ENCODE measurements around the gene PCDHA1.

The PCDHA1 gene

DNA sequence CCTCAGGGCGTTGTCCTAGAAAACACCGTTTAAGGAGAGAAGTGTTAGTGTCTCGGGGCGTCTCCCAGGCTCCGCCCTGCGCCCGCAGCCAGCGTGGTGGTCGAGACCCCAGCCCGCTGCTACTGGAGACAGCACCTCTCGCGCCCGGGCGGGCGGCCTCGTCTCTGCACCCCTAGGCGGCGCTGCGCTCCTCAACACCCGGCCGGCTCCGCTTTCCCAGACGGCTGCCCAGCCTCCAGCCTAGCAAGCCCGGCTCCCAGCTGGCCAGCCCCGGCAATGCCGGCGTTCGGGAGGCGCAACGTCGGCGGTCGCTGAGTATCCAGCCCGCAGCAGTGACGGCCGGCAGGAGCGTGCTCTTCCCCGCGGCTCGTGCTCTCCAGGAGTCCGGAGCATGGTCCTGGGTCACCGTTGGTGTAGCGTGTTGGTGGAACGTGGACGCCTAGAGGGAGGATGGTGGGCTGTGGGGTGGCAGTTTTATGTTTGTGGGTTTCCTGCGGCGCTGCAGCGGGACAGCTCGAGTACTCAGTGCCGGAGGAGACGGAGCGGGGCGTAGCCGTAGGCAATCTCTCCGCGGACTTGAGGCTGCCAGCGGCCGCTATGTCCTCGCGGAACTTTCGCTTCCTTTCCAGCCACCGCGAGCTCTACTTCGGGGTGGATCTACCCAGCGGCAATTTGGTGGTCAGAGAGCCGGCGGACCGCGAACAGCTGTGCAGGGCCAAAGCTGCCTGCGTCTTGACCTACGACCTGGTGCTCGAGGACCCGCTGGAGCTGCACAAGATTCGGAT is 140.7 kb downstream of the PCDHA1 start:
- peak; percentile 55 for DNase-seq

DNA sequence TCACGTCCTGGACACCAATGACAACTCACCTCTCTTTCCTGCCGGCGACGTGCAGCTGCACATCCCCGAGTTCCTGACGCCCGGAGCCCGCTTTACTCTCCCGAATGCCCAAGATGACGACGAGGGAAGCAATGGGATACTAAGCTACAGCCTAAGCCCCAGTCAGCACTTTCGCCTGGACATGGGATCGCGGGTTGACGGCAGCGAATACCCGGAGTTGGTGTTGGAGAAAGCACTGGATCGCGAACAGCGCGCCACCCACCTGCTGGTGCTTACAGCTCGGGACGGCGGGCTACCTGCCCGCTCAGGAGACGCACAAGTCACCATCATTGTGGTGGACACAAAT is 141.3 kb downstream of the PCDHA1 start:
- no peak for DNase-seq

DNA sequence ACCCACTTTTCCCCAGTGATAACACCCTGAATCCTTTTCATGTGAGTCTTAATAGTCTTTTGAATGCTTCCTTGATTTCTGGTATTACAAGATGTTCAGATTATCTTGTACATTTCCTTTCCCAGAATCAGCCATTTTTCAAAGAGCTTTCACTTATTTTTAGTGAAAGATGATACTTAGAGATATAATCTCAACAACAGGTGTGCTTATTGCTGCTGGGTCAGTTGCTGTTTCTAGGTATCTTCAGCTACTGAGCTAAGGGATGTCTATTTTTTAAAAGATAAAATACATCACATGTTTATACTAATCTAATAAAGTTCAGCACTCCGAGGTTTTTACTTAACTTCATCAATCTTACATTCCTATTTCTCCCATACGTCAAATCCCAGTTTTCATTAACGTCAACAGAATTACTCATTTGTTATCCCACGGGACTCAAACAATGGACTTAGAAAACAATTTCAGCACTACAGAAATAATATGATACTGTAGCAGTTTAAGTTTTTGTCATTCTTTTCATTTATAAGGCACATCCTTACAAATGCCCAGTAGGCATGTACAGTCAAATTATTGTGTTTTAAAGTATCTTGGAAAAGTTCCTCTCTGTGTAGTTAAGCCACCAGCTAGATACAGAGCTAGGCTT is 149.1 kb downstream of the PCDHA1 start:
- no peak for DNase-seq

GRCh38 chr5:140946578-140946977 is 160.6 kb downstream of the PCDHA1 start:
- no peak for DNase-seq

GRCh38 chr5:140951636-140952035 is 165.7 kb downstream of the PCDHA1 start:
- DNase-seq: no peak

- DNase-seq: no peak
These were observed 167.3 kb downstream of the PCDHA1 start for GRCh38 chr5:140953234-140953633.

DNA sequence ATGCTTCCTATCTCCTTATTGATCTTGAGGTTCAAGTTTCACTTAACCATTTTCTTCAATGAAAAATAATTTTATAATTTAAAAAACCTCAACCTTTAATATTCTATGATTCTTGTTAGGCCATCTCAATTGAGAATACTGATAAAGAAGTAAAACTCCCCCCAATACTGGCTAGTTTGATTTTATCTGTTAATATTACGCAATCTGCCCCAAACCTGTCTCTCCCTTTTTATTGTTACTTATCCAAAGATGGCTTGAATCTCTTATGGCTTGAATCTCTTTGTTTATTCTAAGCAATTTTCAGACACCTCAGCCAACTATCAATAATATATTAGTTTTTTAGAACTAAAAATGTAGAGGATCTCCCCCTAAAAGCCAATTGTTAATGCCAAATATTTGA is 176.2 kb downstream of the PCDHA1 start:
- no peak for DNase-seq

GRCh38 chr5:140964356-140964755 is 178.4 kb downstream of the PCDHA1 start:
- no peak for DNase-seq

DNA sequence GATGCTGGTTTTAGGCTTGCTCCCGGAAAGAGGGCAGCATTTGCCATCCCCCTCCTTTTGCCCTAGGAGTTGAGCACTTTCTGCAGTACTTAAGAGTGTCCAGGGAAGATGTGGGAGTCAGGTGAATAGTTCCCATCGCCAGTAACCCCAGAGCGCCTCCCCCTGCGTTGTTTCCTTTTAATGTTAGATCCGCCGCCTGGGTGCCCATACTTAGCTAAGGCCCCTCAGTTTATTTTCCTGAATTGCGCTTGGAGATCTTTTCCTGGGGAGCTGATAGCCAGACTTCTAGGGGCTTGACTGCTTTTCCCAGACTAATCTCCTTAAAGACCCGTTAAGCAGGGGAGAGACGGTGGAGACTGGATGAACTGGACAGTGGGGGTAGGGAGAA is 180.0 kb downstream of the PCDHA1 start:
- no peak for DNase-seq

GRCh38 chr5:140966293-140967225 is 180.6 kb downstream of the PCDHA1 start, which contains the start of gene PCDHAC2:
PCDHAC2 (plus strand) TSS chr5:140966476; CDS start chr5:140966767, 291 bp downstream.
- DNase-seq: peak; percentile 50

DNA sequence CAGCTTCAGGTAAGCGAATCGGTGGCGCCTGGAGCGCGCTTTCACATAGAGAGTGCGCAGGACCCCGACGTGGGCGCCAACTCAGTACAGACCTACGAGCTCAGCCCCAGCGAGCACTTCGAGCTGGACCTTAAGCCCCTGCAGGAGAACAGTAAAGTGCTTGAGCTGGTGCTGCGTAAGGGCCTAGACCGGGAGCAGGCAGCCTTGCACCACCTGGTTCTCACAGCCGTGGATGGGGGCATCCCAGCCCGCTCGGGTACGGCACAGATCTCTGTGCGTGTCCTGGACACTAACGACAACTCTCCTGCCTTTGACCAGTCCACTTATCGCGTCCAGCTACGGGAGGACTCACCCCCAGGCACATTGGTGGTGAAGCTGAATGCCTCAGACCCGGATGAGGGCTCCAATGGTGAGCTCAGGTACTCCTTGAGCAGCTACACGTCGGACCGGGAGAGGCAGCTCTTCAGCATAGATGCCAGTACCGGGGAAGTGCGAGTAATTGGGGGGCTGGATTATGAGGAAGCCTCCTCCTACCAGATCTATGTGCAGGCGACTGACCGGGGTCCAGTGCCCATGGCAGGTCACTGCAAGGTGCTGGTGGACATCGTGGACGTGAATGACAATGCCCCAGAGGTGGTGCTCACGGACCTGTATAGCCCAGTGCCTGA is 181.4 kb downstream of the PCDHA1 start:
- no peak for DNase-seq

GRCh38 chr5:140969880-140970279 is 183.9 kb downstream of the PCDHA1 start:
- no peak for DNase-seq

DNA sequence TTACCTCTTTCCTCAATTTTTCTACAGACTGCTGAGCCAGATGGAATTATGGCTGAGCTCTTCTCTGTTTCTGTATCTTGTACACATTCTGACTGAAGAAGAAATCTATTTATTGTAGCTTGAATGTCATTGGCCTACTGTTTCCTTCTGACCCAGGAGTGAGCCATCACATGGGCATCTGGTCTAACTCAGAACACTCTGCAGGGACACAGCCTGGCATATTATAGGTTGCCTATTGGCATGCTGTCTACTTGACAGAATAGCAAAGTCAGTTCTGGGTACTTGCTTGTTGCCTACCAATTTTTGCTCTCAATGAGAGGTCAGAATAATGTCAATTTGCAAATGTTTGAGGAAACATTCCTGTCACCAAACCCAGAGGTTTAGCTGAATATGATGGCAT is 187.6 kb downstream of the PCDHA1 start:
- no peak for DNase-seq

GRCh38 chr5:140977003-140977402 is 191.1 kb downstream of the PCDHA1 start:
- peak; percentile 50 for DNase-seq

GRCh38 chr5:140978260-140978659 is 192.3 kb downstream of the PCDHA1 start:
- DNase-seq: no peak

GRCh38 chr5:140978983-140979382 is 193.0 kb downstream of the PCDHA1 start:
- DNase-seq: no peak

GRCh38 chr5:140982083-140982716 is 196.3 kb downstream of the PCDHA1 start:
- no peak for DNase-seq

GRCh38 chr5:140986117-140986521 is 200.2 kb downstream of the PCDHA1 start:
- DNase-seq: peak; percentile 31

- DNase-seq: no peak
These were observed 202.2 kb downstream of the PCDHA1 start for GRCh38 chr5:140988100-140988499.

GRCh38 chr5:140988608-140989007 is 202.7 kb downstream of the PCDHA1 start:
- DNase-seq: no peak

DNA sequence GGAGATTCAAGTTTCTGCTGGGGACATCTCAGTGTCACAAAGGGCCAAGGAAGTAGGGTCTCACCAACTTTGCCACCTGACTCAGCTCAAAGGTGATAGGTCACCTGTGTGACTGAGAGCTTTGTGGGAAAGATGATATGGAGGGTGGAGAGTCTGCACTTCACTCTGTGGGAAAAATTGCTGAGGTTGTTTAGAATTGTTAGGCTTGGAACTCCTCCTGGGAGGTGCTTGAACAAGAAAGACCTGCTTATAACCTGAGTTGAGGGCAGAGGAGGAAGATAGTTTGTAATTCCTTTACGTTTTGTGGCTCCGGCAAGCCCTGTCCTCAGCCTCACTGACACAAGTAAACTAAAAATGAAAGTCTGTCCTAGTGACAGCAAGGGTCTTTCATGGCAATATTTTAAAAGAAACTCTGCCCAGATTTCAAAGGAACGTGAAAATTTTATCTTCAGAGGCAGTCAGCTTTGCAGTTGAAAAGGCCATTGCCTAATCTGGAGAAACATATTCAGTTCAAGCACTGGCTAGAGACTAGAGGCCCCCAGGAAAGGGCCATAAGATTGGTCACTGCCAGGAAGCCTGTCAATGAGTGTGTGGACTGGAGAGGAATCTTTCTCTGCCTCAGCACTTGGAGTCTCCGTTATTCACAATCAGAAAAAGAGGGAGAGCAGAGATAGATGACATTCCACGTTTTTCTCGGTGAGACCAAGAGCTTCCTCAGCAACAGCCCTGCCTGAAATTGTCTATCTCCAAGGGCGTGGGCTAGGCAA is 203.5 kb downstream of the PCDHA1 start:
- DNase-seq: no peak

GRCh38 chr5:140992828-140993227 is 206.9 kb downstream of the PCDHA1 start:
- DNase-seq: no peak

All from fibroblast of skin of right biceps (primary cell).